ENCODE results near the gene CEP72.
A peak's percentile ranks its signal among the peaks of the same experiment; 100 is the strongest.
"Not testable (repeated sequence)": the region's sequence is repeated elsewhere in the genome, so short reads cannot be mapped to it uniquely, and the experiment has no call there.

CEP72 gene

DNA sequence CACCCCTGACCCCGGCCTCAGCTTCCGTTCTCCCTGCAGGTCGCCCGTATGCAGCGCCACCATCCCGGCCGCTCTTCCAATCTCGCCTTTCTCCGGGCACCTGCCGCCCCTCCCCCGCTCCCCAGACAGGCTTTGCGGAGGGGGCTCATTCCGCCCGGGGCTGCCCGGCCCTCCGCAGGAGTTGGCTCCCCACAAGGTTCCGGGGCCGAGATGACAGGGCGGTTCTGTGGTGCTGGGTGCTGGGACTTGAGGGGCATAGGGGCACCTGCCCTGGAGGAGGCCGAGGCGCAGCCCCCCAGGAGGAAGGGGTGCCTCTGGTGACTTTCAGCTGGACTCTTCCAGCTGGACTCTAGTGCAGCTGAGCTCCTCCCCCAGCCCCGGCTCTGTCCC lies 81.9 kb downstream of the CEP72 start:
- peak overlapping the region; percentile 52 for H3K4me3 Mint-ChIP-seq
- not testable (repeated sequence) for DNase-seq (ENCODE audit: low spot score); H3K27ac Mint-ChIP-seq; H3K36me3 Mint-ChIP-seq (ENCODE audit: low read depth); H3K4me1 Mint-ChIP-seq (ENCODE audit: low read depth); H3K9me3 Mint-ChIP-seq
- H3K27me3 Mint-ChIP-seq (ENCODE audit: low read depth) = peaks cover 24% of the 10 kb centered on the region

DNA sequence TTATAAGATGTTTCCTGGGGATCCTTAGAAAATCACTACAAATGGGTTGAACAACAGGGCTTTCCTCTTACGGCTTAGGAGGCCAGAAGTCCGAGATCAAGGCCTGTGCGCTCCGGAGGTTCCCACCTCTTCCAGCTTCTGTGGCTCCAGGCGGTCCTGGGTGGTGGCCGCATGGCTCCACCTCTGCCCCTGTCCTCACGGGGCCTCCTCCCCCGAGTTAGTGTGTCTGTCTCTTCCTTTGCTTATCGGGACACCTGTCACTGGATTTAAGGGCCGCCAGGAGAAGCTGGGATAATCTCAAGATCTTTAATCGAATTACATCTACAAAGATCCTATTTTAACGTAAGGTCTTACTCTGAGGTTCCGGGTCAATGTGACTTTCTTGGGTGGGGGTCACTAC lies 83.3 kb downstream of the CEP72 start:
- not testable (repeated sequence) for H3K9me3 Mint-ChIP-seq; H3K27ac Mint-ChIP-seq; H3K4me1 Mint-ChIP-seq (ENCODE audit: low read depth); H3K4me3 Mint-ChIP-seq; H3K36me3 Mint-ChIP-seq (ENCODE audit: low read depth); DNase-seq (ENCODE audit: low spot score)
- peaks cover 28% of the 10 kb centered on the region for H3K27me3 Mint-ChIP-seq (ENCODE audit: low read depth)

DNA sequence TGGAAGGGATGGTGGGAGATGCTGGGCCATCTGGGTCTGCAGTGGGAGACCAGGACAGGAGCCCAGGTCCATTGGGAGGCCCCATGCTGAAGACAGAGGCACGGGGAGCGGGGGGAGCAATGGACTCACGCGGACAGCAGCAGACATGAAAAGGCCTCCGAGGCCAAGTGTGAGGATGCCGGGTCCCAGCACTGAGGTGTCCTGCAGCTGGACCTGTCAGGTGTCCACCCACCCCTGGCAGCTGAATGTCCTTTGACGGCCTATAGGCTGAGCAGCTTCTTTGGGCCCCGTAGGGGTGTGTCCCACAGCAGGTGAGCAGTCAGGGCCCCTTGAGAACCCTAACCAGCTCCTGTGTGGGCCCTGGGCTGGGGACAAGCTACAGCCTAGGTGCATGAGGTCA lies 84.1 kb downstream of the CEP72 start:
- peaks cover 28% of the 10 kb centered on the region for H3K27me3 Mint-ChIP-seq (ENCODE audit: low read depth)
- H3K4me1 Mint-ChIP-seq (ENCODE audit: low read depth); H3K27ac Mint-ChIP-seq; DNase-seq (ENCODE audit: low spot score); H3K9me3 Mint-ChIP-seq; H3K36me3 Mint-ChIP-seq (ENCODE audit: low read depth); H3K4me3 Mint-ChIP-seq: not testable (repeated sequence)

DNA sequence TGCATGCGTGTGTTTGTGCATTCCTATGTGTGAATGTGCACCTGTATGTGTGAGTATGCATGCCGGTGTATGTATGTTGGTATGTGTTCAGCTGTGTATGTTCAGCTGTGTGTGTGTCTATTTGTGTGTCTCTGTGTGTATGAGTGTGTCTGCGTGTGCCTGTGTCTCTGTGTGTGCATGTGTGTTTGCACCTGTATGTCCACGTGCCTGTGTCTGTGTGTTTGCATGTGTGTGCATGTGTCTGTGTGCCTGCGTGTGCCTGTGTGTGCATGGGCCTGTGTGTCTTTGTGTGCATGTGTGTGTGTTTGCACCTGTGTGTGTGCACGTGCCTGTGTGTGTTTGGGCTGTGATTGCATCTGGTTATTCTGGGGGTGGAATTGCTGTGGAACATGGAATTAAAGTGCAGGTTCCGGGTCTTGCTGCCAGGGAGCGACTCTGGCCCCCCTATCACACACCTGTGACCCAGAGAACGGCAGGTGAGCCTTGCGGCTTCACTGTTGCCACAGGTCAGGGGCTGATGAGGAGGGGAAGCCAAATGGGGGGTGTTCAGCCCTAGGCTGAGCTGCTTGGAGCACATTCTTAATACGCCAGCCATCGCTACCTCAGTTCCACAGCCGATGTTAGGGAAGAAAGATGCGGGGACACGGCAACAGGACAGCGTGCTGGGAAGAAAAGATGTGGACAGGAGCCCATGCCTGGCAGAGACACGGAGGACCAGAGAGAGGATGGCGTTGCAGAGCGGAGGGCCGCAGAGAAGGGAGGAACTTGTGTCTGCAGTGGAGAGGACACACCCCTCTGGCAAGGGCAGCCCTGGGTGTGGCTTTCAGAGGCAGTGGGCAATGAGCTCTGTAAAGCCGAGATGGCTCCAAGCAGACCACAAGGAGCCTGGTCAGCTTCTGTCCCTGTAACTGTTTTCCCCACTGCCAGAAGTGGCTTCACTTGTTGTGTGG lies 84.9 kb downstream of the CEP72 start:
- not testable (repeated sequence) for H3K4me1 Mint-ChIP-seq (ENCODE audit: low read depth)

More for the DNA sequence above, 84.9 kb downstream of the CEP72 start:
- not testable (repeated sequence) for H3K4me3 Mint-ChIP-seq; H3K36me3 Mint-ChIP-seq (ENCODE audit: low read depth); H3K9me3 Mint-ChIP-seq; DNase-seq (ENCODE audit: low spot score); H3K27ac Mint-ChIP-seq
- H3K27me3 Mint-ChIP-seq (ENCODE audit: low read depth) = peaks cover 30% of the 10 kb centered on the region
